Ramos (cell line): ENCODE measurements around the gene PRELP.
"Not testable (repeated sequence)": the region's sequence is repeated elsewhere in the genome, so short reads cannot be mapped to it uniquely, and the experiment has no call there.

Experiments
- in situ Hi-C: fragments of 300-500 bp; cut with MboI; formaldehyde crosslinking; loops from one replicate; pipeline ENCODE4 v1.14.3; 2022; ENCODE audit warnings: low sequenced_read_pairs; ENCODE audit not compliant: unreplicated experiment

Gene PRELP

DNA sequence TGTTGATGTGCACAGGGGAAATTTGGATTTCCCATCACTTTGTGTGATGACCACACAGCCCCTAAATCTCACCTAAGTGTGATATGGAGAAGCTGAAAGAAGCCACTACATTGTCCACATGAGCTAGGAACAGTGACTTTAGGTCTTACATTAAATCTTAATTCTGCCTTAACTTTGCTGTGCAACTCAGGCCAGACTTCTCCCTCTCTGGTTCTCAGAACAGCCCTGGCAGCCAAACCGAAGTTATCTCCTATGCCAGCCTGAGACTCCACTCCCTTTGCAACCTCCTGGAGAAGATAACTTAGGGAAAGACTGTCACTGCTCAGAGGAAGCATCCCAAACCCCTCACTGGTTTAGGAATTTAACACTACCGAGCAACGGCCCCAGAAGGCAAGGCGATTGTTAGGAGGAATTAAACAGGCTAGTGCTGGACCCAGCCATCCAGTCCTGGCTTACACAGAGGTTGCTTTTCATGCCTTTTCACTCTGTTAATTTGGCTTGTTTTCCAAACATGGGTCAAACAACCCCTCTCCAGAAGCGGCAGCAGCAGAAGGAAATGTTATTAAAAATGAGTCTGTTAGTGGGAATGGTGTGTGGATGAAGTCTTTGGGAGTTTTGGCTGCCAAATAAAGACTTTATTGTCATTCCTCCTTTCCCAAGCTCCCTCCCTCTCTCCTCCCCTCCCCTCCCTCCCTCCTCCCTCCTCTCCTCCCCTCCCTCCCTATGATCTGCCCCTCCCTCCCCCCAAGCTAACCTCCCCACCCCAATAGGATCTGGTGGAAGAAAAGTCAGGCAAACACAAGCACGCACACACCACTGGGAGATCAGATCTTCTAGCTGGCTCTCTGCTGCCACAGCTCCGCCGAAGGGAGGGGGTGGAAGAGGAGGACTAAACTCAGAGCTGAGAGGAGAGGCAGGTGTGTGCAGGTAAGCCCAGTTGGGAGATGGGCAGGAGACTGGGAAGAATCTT is at the start of gene PRELP:
Gene PRELP, plus strand, starts transcription at position 795 of the 970 bp plus-strand sequence. CDS start 7,379 bp downstream, outside the sequence.
- in situ Hi-C loops: no loop called here

DNA sequence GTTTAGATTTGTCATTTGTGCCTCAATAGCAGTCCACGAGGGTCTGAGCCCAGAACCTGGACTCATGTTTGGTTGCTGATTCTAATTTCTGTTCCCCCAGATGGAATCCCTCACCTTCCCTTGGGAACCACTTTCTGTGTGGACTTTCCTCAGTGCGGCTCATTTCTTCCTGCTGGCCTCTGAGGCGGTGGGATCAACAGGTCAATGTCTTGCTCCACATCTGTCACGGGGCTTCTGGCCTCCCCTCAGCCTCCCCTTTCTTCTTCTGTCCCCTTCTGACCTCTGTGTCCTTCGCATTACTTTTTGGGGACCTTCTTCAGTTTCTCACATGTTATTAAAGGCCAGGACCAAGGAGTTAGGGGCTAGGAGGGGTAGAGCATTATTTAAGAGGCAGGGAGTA is 49.2 kb upstream of the PRELP start:
- in situ Hi-C loops: no loop called here

DNA sequence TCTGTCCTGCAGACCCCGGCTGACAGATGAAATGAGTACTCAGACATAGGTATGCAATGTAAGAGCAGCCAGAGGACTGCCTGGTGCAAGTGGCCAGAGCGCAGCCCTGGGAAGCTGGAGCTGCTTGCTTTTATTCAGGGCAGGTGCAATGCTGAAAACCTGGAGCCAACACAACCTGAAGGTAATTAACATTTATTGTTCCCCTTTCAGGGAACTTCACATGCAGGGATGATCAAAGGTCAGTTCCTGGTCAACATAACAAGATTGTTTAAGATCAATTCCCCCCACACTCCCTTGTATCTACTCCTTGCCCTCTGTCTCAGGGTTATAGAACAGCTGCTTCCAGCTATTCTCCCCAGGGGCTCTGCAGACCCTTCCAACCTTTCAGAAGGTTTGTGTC is 48.7 kb upstream of the PRELP start:
- in situ Hi-C loops: no loop called here

DNA sequence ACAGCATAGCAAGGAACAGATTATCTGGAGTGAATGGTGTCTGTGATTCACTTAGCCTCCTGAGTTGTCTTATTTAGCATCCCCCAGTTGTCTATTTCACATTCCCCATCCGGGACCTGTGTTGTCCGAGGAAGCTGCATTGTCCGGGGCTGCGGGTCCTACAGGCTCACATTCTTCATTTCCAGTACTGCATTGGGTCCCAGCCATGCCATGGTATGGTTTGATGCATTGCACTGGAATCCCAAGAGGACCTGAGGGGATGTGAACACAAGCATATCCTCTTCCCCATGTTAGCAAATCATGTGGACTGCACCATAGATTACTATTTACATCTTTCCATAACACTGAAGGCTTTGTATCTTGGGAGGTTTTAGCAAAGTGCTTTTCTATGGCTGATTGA is 48.2 kb upstream of the PRELP start:
- in situ Hi-C loops: no loop called here

DNA sequence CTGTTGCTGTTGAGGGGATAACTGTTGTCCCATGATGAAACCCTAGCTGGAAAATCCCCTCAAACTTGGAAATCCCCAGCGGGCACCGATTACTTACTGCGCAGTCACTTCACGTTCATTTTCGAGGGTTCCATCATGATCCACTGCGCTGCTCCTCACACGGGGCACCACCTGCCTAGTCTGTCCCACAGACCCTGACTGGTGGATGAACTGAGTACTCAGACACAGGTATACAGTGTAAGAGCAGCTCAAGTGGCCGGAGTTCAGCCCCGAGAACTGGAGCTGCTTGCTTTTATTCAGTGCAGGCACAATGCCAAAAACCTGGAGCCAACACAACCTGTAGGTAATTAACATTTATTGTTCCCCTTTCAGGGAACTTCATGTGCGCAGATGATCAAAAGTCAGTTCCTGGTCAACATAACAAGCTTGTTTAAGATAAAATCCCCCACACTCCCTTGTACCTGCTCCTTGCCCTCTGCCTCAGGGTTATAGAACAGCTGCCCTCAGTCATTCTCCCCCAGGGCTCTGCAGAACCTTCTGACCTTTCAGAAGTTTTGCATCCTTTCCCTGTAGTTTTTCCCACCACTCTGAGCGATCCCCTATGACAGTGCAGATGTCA is 46.5 kb upstream of the PRELP start:
- in situ Hi-C loops: no loop called here

DNA sequence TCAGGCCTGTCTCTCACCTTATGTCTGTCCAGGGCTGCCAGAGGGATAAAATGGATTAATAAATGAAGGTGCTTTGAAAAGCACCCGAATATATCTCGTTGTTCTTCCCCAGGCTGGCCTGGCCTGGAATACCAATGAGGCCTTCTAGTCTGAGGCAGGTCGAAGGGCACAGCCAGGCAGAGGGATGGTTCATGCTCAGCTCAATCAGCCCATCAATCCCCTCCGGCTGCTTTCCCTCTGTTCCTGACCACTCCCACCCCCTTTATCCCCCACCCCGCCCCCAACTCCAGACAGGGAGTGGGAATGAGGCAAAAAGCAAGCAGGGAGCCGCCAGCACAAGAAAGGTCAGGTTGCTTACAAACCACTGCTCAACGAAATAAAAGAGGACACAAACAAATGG is 40.0 kb upstream of the PRELP start:
- in situ Hi-C loops: no loop called here

DNA sequence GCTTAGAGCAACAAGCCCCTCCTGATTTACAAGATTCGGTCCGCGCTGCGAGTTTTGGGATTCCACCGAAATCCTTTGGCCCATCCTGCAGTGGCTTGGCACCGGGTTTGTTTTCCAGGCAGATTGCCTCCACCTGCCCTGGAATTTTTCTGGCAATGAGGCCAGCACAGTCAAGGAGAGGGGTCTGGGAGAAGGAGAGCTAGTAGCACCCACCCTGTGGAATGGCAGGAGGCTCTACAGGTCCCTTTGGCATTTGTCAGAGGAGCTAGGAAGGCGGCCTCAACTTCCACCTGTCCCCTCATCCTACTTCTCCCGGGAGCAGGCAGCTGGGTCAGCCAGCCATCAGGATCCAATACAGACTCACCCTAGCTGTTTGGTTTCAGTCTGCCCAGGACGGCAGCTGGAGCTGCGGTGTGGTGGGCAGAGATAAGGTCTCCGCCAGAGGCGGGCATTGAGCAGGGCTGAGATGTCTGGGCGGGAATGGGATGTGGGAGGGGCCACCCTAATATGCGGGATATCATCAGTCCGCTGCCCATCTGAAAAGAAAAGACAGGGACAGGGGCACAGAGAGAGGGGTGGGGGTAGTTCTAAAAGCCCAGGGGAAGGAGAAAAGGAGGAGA is 37.8 kb upstream of the PRELP start:
- in situ Hi-C loops: no loop called here

DNA sequence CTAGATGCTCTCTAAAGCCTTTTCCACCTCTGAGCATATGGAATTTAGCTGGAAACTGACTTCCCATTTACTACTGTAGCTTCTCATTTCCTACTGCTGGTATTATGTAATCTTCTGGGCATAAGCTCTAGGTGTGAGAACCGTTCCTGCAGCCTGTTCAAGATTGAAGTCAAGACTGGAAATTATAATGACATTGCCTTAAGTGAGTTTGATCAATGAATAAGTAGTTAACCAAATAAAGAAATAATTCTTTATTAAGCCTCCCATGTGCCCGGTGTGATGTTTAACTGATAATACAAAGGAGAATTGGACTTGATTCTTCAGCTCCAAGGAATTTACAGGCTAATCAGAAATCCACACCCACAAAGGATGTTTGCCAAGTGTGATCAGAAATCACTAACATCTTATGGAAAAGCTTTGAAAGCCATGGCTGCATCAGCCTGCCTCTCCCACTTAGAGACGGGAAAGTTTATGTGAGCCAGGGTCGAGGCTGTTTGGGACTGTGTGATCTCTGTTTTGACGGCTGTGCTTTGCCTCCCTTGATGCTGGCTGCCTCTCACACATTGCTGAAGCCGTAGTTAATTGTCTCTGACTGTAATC is 36.4 kb upstream of the PRELP start:
- in situ Hi-C loops: no loop called here

DNA sequence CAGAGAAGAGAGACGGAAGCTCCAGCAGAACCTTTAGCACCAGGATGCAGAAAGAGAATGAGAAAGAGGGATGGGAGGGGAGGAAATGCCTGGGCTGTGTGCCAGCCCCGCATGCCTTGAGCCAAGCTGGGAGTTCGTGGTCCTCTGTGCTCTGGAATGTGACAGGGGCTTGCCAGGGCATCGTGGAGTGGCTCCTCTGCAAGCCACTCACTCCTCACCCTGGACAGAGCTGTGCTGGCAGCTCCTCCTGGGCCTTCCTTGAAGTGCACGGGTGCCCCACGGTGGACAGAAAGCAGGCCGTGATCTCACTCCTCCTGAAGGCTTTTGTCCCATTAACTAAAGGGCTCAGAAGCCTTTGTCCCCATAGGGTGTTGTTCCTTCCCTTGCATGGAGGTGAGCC is 34.8 kb upstream of the PRELP start:
- in situ Hi-C loops: no loop called here

DNA sequence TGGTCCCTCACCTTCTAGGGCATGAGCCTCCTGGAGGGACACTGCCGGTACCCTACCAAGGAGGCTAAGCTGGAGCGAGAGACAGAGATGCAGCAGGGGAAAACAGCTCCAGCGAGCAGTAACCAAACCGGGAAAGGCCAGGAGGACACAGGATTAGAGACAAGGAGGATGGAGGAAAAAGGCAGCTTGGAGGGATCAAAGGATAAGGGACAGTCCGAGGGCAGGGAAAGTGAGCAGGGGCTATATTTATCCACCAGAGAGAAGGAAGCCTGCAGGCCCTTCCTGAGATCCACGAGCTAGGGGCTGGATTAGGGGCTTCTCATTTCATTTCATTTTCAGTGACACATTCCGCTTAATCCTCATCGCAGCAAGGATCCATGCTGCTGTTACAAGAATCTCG is 33.8 kb upstream of the PRELP start:
- in situ Hi-C loops: no loop called here

DNA sequence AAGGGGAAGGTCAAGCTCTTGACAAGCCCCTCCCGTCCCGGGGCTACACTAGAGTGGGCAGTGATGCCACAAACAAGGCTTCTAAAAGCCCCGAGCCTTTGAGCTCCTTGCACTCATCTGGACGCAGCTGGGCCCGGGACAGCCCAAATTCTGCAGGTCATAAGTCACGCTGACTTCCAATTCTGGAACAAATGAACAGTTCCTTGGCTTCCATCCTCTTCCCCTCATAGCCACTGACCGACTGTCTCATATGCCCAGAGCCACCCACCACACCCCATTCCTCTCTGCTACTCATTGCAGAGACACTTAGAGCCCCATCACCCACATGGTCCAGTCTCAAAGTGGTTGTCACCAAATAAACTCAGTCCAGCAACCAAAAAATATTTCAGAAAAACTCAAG is 32.8 kb upstream of the PRELP start:
- in situ Hi-C loops: no loop called here

DNA sequence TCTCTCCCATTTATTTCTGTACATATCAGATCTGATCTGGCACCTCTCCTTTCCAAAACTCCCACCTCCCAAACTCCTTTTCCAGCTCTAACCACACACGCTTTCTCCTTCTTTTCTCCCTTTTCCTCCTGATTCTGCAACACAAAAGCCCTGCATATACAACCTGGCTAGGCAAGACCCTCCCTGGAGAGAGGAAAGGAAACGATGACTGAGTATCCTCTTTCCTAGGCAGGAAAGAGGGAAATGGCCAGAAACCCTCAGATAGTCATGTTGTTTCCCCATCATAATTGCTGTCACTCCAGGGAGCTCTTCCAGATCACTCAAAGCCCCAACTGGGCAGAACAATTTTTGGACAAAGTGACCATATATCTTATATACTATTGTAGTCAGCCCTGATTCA is 32.3 kb upstream of the PRELP start:
- in situ Hi-C loops: no loop called here

DNA sequence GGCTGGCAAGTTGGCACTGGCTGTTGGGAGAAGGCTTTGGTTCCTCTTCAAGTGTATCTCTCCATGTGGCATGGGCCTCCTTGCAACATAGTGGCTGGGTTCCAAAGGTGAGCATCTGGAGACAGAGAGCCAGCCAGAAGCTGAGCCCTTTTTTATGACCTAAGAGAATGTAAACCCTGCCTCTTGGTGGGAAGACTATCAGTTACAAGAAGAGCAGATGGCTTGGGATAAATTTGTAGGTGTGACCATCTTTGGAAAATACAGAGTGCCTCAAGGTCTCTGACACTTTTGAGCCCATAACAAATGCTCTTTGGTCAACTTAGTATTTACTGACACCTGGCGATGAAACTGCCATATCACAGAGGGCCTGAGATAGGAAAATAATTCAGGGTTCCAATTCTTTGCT is 31.4 kb upstream of the PRELP start:
- in situ Hi-C loops: no loop called here

DNA sequence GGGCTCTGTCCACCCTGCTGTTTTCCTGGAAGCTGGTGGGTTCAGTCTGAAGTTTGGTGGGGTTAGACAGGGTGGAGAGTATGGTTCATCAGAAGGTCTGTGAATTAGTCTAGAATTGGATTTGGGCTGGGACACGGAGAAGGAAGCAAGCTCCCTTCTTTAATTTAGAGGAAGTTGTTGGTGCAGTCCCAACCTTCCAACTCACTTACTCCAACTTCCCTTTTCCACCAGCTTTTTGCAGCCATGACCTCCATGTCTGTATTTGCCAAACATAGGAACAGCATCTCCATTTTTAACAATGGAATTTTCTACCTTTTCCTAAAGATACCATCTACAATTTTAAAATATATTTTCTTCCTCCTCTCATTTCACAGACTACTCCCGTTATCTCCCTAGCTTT is 28.5 kb upstream of the PRELP start:
- in situ Hi-C loops: no loop called here

DNA sequence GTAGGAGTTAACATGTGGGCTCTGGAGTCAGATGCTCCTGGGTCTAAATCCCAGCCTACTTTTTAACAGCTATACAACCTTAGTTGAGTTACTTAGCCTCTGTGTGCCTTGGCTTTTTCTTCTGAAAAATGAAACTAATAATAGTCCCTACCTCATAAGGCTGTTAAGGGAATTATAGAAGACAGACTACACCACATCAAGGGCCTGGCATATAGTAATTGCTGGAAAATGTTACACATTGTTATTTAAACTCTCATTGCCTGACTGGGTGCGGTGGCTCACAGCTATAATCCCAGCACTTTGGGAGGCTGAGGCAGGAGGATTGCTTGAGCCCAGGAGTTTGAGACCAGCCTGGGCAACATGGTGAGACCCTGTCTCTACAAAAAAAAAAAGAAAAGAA is 28.0 kb upstream of the PRELP start:
- in situ Hi-C loops: not testable (repeated sequence)

DNA sequence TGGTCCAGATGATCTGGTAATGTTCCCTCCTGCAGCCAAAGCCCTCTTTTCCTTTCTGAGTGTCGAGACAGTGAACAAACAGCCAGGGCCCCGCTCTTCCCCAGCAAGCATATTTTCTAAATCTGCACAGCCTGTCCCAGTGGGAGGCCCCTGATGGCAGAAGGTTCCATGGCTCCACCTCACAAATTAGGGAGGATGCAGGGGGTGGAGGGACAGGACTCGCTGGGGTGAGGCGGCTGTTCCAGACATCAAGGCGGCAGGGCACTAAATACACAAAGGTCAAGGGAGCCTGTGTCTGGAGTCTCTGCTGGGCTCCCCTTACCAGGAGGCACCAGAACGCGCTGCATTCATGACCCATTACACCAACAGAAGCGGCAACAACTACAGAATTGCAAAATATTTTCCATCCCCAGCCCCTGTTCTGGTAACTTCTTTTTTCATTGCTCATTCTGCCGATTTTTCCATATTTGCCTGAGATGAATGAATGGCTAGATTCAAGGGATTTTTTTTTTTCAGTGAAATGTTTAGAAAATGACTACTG is 27.0 kb upstream of the PRELP start:
- in situ Hi-C loops: no loop called here

DNA sequence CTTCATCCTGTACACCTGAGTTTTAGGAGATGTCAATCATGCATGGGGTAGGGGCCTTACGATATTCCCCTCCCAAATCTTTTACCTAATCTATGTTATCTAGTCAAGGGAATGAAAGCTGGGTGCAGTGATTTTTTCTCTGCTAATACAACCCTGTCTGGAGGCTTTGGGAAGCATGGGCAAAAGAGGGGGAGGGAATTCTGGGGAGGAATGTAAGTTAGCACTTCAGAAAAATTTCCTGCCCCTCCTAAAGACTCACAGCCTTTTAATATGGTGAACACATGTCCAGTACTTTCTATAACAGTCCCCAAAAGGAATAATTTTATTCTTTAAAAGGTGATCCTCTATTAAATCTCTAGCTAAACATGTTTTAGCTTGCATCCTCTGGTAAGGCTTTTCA is 25.6 kb upstream of the PRELP start:
- in situ Hi-C loops: no loop called here

DNA sequence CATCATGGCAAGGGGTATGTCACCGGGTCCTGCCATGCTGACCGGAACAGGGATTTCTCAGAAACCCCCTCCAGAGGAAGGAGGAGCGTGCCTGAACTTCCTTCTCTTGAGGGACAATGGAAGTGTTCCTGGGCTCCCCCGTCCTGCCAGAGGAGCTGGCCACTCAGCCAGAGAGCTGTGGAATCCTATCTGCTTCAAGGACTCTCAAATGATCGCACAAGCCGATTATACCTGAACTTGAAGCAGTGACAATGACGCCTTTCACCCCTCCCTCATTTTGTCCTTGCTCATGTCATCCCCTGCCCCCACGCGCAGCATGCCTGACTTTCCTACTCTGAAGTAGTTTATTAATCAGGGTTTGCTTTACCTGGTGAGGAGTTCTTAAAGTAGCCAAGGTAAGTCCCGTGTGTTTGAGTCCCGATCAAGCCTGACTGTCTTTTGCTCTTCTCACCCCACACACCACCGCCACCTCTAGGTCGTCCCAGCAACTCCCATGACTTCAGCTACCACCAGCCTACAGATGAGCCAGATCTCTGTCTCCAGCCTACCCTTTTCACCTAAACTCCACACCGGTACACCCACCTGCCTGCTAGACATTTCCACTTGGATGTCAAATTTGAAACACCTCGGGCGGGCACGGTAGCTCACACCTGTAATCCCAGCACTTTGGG is 25.0 kb upstream of the PRELP start:
- in situ Hi-C loops: no loop called here

DNA sequence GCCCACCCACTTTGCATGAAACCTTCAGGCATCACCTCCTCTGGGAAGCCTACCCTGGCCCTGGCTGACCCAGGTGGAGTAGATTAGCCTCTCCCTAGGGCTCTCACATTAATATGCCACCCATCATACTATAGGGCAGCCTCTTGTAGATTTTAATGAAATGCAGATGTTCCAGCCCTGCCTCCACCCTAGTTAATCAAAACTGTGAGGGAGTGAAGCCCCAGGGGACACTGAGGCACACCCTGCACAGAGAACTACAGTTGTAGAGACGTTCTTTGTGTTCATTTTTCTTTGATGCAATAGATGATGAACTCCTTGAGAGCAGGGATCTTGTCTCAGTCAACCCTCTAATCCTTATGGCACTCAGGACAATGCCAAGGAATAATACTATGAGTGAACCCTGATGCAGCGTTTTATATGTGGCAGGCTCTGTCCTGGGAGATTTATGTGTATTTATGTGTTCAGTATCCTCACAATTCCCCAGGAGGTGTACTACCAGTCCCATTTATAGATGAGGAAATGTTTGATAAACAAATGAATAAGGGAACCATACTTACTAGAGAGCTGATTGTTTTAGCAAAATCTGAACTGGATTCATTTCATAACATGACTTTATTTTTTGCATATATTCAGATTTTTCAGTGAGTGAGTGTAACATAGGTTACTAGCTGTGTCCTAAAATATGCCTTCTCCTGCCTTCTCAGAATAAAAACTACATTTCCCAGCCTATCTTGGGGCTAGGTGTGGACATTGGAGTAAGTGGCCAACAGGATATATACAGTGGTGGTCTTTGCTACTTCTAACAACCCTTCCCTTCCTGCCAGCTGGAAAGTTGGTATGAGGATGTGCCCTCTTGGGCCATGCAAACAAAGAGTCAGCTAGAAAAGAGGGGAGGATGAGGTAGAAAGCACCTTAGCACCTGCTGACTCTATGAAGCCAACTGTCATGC is 23.5 kb upstream of the PRELP start:
- in situ Hi-C loops: no loop called here
